Astrocyte of the spinal cord (primary cell): ENCODE measurements around the gene PKMYT1.

ENCODE experiments used
- DNase-seq: peaks from one replicate; pipeline ENCODE4 v3.0.0; 2011; ENCODE audit warnings: low read depth, low spot score
- H3K4me3 ChIP-seq: 2 replicates; pipeline ENCODE4 v1.5.1; 2011; ENCODE audit warnings: low read depth, mild to moderate bottlenecking, low read length, moderate library complexity
- in situ Hi-C: cut with HindIII; loops from 2 replicates; pipeline ENCODE4 v1.10.0; 2017; ENCODE audit warnings: low sequenced_read_pairs
- TF ChIP-seq, protein P1 (sequence below): IDR thresholded peaks from 2 replicates; pipeline ENCODE4 v1.5.1; 2012; ENCODE audit warnings: low read depth, mild to moderate bottlenecking, low read length, inconsistent platforms

The PKMYT1 gene

DNA sequence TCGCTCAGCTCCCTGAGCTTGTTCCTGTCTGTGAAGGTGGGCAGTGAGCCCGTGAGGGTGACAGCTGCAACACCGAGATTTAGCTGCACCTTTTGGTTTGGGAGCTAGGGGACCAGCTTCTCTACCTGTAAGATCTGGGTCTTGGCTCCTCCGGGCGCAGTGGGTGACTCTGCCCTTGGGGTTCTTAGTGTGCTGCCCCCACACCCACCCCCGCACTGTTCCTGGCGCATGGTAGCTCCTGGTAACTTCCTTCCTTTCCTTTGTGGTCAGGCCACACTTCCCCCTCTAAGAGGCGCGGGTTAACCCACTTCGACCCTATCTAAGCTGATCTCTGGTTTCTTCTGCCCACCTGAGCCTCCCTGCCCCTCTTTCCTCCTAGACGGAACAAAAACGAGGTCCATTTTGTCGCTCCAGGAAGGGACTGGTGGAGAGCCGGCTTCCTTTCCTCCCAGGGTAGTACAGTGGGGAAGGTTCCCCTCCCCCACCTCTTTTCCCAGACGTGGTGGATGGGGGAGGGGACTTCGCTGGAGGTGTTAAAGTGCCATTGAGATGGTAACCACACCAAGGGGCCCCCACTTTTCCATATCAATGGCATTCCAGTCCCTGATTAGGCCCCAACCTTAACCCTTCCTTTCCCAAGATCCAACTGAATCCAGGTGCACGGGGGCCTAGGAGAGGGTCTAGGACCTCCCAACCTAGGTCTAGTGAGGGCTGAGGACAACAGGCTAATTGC, 27.9 kb upstream of the PKMYT1 start:
- TF ChIP-seq, protein P1, sequence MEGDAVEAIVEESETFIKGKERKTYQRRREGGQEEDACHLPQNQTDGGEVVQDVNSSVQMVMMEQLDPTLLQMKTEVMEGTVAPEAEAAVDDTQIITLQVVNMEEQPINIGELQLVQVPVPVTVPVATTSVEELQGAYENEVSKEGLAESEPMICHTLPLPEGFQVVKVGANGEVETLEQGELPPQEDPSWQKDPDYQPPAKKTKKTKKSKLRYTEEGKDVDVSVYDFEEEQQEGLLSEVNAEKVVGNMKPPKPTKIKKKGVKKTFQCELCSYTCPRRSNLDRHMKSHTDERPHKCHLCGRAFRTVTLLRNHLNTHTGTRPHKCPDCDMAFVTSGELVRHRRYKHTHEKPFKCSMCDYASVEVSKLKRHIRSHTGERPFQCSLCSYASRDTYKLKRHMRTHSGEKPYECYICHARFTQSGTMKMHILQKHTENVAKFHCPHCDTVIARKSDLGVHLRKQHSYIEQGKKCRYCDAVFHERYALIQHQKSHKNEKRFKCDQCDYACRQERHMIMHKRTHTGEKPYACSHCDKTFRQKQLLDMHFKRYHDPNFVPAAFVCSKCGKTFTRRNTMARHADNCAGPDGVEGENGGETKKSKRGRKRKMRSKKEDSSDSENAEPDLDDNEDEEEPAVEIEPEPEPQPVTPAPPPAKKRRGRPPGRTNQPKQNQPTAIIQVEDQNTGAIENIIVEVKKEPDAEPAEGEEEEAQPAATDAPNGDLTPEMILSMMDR, result no peak
- DNase-seq, result no peak
- no peak overlapping the region for H3K4me3 ChIP-seq
- in situ Hi-C loops, result no loop called here

GRCh38 chr16:3007059-3007956, 27.1 kb upstream of the PKMYT1 start:
- H3K4me3 ChIP-seq, result no peak overlapping the region
- in situ Hi-C loops, result no loop called here

DNA sequence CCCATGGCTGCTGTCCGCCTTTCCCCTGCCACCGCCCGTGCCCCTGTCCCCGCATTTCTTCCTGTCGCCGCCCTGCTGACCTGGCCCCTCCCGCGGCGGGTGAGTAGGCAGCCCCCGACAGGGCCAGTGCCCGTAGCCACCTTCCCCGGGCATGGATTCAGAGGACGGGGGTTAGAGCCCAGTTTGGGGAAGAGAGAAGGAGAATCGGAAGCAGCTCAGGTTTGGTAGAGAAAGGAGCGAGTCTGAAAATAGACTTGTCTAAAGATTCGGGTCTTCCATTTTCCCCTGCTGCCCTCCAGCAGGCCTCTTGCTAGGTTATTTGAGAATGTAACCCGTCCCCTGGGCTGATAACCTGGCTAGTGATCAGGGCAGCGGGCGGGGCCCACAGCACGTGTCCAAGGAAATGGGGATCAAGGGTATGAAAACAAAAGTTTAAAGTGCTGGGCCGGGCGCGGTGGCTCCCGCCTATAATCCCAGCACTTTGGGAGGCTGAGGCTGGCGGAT, 24.6 kb upstream of the PKMYT1 start:
- in situ Hi-C loops, result no loop called here
- no peak overlapping the region for H3K4me3 ChIP-seq
- DNase-seq, result no peak
- TF ChIP-seq, protein P1, result no peak

More at GRCh38 chr16:3007059-3007956, 27.1 kb upstream of the PKMYT1 start:
- TF ChIP-seq, protein P1, result no peak
- DNase-seq, result no peak

- H3K4me3 ChIP-seq, result no peak overlapping the region
- in situ Hi-C loops, result no loop called here
- no peak for DNase-seq
- TF ChIP-seq, protein P1, result no peak
These were observed 24.1 kb upstream of the PKMYT1 start for GRCh38 chr16:3004319-3004718.

- DNase-seq, result peak; percentile 98
- TF ChIP-seq, protein P1, result peak; percentile 47
- in situ Hi-C loops, result no loop called here
- no peak overlapping the region for H3K4me3 ChIP-seq
These were observed 23.5 kb upstream of the PKMYT1 start for GRCh38 chr16:3003582-3004270.

DNA sequence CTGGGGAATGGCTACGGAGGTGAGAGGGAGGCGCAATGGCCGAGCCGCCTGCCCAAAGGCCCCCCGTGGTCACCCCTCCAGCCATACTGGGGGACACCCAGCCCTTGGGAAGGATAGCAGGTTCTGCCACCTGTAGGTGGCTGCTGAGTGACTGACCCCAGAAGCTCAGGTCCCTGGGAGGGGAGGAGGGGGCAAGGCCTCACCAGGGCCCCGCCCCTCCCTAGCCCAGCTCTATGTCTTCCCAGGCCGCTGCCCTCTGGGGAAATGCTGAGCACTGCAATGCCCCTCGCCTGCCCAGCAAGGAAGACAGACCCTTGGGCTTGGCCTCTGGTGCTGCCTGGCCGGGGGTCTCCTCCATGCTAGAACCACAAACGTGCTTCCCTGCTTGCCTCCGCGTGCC, 21.1 kb upstream of the PKMYT1 start:
- in situ Hi-C loops, result no loop called here
- TF ChIP-seq, protein P1, result no peak
- DNase-seq, result no peak
- H3K4me3 ChIP-seq, result no peak overlapping the region
